GM21737 (cell line): ENCODE data around the gene C4orf50.
"Not testable (repeated sequence)": the region's sequence is repeated elsewhere in the genome, so short reads cannot be mapped to it uniquely, and the experiment has no call there.

Source experiments
- ATAC-seq: cut with Tn5 transposase; IDR thresholded peaks from one replicate; pipeline ENCODE4 v1.9.1; 2021; ENCODE audit warnings: mild to moderate bottlenecking, moderate library complexity; ENCODE audit not compliant: unreplicated experiment

Gene C4orf50

DNA sequence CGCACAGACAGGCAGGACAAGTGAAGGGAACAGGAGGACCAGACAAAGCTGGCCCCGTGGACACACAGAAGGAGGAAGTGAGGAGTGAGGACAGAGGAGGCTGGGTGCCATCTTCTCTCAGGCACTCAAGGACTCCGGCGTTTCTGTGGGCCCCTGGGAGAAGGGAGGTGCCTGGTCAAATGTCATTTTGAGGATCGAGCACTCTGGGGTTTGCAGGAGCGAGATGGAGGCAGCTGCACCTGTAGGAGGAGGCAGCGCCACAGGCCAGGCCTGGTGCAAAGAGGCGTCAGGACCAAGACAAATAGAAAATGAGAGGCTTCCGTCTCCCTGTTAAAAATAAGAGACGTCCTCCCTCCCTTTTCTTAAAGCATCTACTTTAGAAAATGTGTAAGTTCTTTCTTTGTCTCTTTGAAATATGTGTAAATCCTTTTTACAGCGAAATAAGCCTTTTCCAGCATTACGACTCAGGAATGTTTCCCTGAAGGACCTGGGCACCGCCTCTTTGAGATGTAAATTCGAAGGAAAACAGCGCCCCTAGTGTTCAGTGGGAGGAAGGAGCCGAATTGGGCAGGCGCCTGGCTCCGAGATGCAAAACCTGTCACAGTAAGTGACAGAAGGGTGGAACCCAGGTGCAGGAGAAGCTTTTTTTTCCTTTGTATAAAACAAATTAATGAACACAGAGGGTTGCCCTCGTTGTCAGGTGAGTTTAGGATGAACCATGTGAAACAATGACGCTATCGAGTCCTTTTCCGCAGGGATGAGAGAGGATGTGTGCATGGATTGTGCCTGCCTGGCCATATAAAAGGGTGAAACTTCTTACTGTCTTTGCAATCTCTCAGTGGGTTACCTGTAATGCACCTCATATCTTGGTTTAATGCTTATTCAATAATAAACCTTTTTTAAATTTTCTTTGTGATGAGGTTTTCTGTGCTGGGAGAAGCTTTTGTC is 1.4 kb upstream of the C4orf50 start:
- no peak for ATAC-seq

GRCh38 chr4:6017800-6018199 is 431 bp downstream of the C4orf50 start:
- ATAC-seq, result no peak

DNA sequence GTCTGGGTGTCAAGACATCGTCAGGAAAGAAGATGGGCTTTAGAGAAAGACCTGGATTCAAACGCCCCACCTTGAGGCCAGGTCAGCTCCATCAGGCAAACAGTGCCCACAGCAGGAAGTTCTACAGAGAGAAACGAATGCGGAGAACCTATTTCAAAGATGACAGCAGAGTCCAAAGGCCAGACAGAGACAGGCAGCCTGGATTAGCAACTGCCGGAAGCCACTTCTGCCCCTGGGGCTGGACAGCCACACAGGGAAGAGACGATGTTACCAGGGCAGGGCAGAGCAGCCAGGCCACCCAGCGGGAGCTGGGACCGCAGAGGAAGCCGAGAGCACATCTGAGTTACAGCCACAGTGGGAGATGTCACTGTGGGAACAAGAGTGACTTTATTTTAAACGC is 1.2 kb downstream of the C4orf50 start:
- ATAC-seq, result no peak

DNA sequence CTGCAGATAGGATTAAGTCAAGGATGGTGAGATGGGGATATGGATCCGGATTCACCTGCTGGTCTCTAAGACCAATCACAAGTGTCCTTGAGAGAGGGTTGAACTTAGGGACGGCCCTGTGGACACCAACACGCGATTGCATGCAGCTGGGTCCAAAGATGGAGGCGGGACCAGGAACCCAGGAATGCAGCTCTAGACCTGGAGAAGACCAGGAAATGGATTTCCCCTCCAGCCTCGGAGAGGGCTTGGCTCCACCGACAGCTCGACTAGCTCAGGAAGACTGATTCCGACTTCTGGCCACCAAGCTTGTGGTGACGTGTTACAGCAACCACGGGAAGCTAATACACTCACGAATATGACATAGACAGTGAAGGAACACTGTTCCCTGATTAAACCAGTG is 4.7 kb downstream of the C4orf50 start:
- no peak for ATAC-seq

- no peak for ATAC-seq
These were observed 6.0 kb downstream of the C4orf50 start for GRCh38 chr4:6012200-6012599.

- ATAC-seq, result no peak
These were observed 6.5 kb downstream of the C4orf50 start for GRCh38 chr4:6011686-6012085.

DNA sequence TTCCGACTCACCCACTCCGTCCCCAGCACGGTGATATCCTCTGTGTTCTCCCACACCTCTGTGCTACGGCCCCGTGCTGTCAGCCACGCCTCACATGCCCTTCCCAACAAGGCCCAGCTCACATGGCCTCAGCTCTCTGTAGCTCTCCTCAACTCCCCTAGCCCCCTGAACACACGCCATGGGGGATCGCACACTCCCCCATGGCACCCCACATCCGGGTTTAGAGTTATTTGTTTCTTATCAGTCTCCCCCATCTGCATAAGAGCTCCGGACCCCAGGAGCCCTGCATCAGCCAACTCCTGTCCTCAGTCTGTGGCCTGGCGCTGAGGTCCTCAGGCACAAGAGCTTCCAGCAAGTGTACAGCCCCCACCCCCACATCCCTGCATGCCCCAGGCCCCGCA is 7.0 kb downstream of the C4orf50 start:
- ATAC-seq, result no peak

- no peak for ATAC-seq
These were observed 7.4 kb downstream of the C4orf50 start for GRCh38 chr4:6010789-6011188.

- ATAC-seq, result no peak
These were observed 8.8 kb downstream of the C4orf50 start for GRCh38 chr4:6009452-6009851.

- no peak for ATAC-seq
These were observed 9.4 kb downstream of the C4orf50 start for GRCh38 chr4:6008766-6009385.

GRCh38 chr4:6008092-6008551 is 10.1 kb downstream of the C4orf50 start:
- no peak for ATAC-seq

DNA sequence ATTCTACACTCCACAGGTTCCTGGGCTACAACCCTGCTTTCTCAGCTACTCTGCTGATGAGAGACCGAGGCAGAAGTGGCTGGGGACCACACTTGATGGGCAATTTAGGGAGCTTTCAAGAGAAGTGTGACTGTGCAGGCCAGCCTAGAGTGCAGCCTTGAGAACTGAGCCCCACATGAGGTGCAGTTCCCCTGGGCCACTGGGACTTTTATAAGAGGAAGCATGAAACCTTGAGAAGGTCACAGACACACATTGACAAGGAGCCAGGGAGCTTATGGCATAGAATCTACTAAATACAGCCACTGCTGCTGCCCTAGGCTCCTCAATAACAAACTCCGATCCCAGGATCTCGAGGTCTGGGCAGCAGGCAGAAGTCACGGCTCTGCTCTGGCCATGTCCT is 13.1 kb downstream of the C4orf50 start:
- no peak for ATAC-seq

GRCh38 chr4:6003485-6003884 is 14.7 kb downstream of the C4orf50 start:
- ATAC-seq, result not testable (repeated sequence)

DNA sequence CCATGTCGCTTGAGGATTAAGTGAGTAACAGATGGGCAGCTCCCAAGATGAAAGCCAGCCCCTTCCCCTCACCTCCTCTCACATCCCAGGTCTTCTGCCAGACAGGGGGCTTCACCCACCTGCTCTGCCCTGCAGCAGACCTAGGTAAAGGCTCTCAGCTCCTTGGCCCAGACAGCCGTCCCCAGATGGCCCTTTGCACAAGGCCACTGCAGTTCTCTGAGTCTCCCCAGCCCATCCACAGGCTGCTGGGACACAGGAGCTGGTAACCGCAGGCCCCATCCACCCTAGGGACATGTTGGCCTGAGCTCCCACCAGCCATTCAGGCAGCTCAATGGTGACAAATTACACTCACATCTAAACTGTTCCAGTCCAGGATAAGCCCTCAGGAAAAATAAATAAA is 15.3 kb downstream of the C4orf50 start:
- ATAC-seq, result no peak

DNA sequence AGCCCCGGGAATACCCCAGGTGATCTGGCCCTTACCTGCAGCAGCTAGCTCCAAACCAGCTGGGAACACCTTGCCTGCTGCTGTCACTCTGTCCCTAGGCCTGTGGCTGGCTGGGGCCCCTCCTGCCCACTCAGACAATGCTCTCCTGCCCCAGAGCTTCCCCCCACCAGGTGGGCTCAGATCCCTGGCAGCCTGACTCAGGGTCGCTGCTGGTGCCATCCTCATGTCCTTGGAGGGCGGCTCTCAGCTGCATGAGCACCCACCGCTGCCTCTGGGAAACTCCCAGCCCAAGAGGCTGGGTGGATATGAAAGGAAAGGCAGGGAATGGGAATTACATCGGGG is 15.8 kb downstream of the C4orf50 start:
- no peak for ATAC-seq

DNA sequence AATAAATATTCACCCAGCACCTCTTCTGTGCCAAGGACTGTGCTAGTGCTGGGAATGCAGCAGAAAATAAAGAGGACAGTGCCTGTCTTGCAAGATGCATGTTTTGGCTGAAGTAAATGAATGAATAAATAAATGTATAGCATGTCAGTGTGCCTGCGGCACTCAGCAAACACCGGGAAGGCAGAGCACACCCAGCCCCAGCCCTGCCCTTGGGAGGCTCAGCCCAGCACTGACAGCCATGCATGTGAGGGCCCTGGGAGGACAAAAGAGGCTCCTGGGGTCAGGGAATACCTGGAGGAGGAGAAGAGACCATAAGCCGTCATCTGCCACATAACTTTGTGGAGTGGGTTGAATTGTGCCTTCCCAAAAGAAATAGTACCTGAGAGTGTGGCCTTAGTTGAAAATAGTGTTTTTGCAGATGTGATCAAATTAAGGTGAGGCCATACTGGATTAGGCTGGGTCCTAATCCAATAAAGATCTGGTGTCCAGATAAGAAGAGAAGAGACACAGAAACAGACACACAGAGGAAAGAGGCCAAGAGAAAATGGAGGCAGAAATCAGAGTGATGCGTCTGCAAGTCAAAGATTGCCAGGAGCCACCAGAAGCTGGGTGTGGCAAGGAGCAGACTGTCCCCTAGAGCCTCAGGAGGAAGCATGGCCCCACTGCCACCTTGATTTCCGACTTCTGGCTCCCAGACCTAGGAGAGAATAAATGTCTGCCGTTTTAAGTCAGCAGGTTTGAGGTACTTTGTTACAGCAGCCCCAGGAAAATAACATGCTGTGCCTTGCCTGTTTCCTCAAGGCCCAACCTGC is 16.3 kb downstream of the C4orf50 start:
- no peak for ATAC-seq

DNA sequence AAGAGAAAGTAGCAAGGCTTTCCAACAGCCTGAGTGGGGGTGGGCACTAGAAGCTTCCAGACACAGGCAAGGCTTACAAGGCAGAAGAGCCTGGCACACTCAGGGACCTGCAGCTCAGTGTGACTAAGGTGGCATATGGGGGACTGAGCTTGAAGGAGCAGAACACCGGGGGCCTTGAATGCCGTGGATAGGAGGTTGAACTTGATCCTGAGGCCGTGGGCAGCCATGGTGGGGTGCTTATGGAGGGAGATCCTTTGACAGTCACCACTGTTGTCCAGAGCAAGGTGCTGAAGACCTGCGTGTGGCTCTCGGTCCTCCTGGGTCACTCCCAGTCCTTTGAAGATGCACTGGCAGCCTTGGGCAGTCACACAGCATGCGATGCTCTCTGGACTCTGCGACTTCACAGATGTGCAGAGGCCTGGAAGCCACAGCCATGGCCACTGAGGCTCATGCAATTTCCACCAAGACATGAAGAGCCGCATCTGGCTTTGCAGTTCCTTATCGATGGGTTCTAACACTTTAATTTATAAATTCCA is 18.3 kb downstream of the C4orf50 start:
- ATAC-seq, result no peak

DNA sequence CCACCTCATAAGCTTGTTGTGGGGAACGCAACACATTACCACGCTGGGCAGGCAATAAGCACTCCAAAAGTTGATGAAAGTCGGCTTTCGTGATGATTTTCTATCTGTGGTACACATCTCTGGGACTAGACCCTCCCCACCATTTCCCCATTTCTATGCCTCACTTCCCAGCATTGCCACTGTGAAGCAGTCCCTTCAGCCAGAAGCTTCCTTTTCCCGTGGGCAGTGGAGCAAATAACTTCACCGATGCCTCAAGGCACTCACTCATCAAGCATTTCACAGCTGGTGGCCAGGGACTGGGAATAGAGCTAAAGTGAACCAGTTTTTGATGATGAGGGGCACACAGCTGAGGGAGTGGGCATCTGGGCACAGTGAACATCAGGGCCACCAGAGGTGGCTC is 18.9 kb downstream of the C4orf50 start:
- ATAC-seq, result no peak

- ATAC-seq, result no peak
These were observed 19.8 kb downstream of the C4orf50 start for GRCh38 chr4:5998333-5998936.

DNA sequence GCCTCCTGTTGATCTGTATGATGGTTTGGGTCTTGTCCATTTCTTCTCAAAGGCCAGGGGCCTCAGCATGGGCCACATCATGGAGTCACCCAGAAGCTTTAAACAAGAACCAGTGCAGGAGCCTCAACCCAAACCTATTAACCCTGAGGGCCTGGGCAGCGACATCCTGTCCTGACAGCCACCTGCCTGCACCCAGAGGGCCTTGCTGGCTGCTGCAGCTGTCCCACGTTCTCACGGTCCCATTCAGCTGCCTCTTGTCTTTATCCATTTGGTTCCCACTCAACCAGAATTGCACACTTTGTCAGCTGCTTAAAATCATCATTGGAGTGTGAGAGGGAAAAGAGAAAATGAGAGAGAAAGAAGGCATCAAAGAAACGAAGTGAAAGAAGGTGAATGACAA is 21.6 kb downstream of the C4orf50 start:
- no peak for ATAC-seq
